Natural killer cell treated with Interleukin-12 subunit alpha and Interleukin-12 subunit beta and Interleukin-15 and Interleukin-18, amount 100 ng/mL, for 72 hours (primary cell): ENCODE data around the gene KLF16. TPM values are rescaled to one million over a fixed set of nuclear protein-coding genes. Genes with fewer than 3 reads are reported as not detected.
"Not testable (repeated sequence)": the region's sequence is repeated elsewhere in the genome, so short reads cannot be mapped to it uniquely, and the experiment has no call there.

Experiments used
- ATAC-seq, 2 donors: fragments of 150-1000 bp; cut with Tn5 transposase in 1 of 2; sonication (Bioruptor Pico), chemical (Tn5 transposase) in 1 of 2; 2 replicates each; pipeline ENCODE4 v1.10.0; 2021
- DNase-seq: peaks from one replicate; pipeline ENCODE4 v3.0.0; 2022; ENCODE audit warnings: low spot score
- H3K27ac Mint-ChIP-seq, 2 donors: 1 replicate in 1 of 2; 2 replicates in 1 of 2; pipeline ENCODE4 v1.8.0; 2022; ENCODE audit warnings: mixed read lengths in 2 of 2, mild to moderate bottlenecking in 1 of 2, moderate library complexity in 1 of 2
- H3K27me3 Mint-ChIP-seq, 2 donors: 1 replicate in 1 of 2; 2 replicates in 1 of 2; pipeline ENCODE4 v1.8.0; 2022; ENCODE audit warnings: mixed read lengths in 2 of 2
- H3K36me3 Mint-ChIP-seq: one replicate; pipeline ENCODE4 v1.8.0; 2022; ENCODE audit warnings: mixed read lengths
- H3K4me1 Mint-ChIP-seq, 2 donors: 1 replicate in 1 of 2; 2 replicates in 1 of 2; pipeline ENCODE4 v1.8.0; 2022; ENCODE audit warnings: low read depth in 2 of 2, mixed read lengths in 2 of 2, mild to moderate bottlenecking in 1 of 2
- H3K4me3 Mint-ChIP-seq: one replicate; pipeline ENCODE4 v1.8.0; 2022; ENCODE audit warnings: mixed read lengths
- H3K9me3 Mint-ChIP-seq: 2 replicates; pipeline ENCODE4 v1.8.0; 2022; ENCODE audit warnings: mixed read lengths
- total RNA-seq, 2 donors: library from RNA; stranded (reverse); gene quantifications; one replicate each; pipeline ENCODE4 v1.2.3, GENCODE V29; 2022

KLF16 gene
- total RNA-seq, 2 donors from 2014 or later = 18.0 to 49.8 TPM

DNA sequence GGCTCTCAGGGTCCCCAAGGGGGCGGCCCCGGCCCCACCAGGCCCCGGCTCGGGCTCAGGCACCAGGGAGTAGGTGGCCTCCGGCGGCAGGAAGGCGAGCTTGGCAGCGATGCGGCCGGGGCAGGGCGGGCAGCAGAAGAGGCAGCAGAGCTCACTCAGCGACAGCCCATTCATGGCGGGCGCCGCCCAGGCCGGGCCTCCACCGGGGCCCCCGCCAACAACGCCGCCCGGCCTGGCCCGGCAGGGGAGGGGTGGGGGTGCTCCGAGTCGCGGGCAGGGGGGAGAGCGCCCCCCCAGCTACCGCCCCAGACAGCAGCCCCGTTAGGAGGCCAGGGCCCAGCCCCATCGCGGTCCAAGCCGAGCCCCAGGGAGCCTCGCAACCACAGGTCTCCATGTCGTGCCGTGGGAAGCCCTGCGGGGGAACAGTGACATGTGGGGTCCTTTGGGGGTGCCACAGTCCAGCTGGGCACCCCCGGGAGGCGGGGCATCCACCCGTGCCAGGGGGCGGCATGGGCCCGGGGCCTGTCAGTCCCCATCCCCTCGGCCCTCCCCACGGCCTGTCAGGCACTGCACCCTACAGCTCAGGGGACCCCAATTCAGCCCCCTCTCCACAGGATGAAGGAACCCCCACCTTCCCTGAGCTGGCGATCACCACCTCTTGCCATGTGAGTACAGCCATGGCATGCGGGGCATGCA, 18.2 kb upstream of the KLF16 start:
- not testable (repeated sequence) for ATAC-seq, DNase-seq, H3K27me3 Mint-ChIP-seq, H3K9me3 Mint-ChIP-seq
- peaks cover 12% of the 10 kb centered on the region for H3K36me3 Mint-ChIP-seq
- H3K4me3 Mint-ChIP-seq = peak overlapping the region; percentile 98
- peak overlapping the region; percentile 94 to 100 for H3K27ac Mint-ChIP-seq
- peaks cover 28 to 40% of the 10 kb centered on the region in 2 donors for H3K4me1 Mint-ChIP-seq

DNA sequence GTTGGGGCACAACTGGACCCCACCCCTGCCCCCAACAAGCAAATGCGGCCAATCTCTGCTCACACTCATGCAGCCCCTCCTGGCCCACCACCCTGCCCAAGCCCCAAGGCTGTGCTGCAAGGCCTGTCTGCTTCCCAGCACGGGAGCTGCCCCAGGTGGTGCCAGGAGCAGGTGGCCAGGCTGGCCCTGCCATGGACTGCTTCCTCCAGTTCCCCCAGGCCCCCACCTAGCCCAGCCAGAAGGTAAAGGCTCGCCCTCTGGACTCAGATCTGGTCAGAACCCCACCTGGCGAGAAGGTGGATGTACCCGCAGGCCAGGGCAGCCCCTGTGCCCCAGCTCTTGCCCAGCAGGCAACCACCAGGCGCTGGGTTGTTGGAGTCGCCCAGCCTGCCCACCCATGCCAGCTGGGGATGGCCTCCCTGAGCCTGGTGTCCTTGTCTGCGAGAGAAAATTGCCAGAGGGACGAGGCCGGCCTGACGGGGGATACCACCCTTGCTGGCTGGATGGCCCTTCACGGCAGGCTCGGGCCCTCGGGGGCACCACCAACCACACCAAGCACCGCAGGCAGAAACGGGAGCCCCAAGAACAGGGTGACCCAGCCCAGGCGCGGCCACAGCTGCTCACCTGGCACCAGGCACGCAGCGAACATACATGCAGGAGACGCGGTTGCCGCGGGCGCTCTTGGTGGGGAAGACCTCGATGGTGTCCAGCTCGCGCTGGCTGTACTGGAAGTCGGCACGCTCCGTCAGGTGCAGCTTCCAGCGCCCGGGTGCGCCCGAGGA, 17.4 kb upstream of the KLF16 start:
- ATAC-seq = no peak
- no peaks in the 10 kb centered on the region for H3K9me3 Mint-ChIP-seq

DNA sequence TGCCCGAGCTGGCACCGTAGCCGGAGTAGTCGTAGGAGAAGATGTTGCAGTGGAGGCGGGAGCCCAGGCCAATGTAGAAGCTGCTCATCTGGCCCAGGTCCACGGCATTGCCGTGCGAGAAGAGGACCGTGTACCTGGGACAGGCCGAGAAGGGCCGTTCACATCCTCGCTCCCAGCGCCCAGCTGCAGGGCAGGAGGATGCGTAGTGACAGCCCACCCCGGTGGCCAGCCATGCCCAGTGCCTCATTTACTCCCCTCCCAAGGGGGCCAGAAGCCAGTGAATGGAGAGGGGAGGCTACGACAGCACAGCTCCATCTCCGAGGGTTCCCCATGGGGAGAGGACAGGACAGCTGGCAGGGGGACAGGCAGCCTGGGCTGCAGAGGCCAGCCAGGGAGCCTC, 16.6 kb upstream of the KLF16 start:
- not testable (repeated sequence) for DNase-seq
- H3K36me3 Mint-ChIP-seq = peaks cover 12% of the 10 kb centered on the region

More for the DNA sequence above, 17.4 kb upstream of the KLF16 start:
- H3K27ac Mint-ChIP-seq = peak overlapping the region in 1 of 2 donors; percentile 37
- H3K4me3 Mint-ChIP-seq = peak overlapping the region; percentile 60
- H3K36me3 Mint-ChIP-seq = peaks cover 12% of the 10 kb centered on the region
- H3K27me3 Mint-ChIP-seq = no peaks in the 10 kb centered on the region
- no peak for DNase-seq
- peaks cover 35 to 42% of the 10 kb centered on the region in 2 donors for H3K4me1 Mint-ChIP-seq

DNA sequence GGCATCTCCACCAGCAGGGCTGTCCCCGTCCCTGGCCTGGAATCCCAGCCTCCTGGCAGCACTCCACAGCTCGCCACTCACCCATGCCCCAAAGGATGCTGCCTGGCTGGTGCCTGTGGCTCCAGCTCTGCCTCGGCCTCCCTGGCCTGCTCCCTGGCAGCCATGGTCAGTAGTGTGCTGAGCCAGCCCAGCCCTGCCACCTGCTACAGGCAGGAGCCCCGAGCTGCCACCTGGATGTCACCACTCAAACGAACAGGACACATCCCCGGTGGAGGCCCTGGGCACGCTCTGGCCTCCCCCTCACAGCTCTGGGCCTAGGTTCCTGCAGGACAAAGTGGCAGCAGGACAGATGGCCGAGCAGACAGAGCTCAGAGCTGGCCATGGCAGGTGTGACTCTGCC, 15.2 kb upstream of the KLF16 start:
- H3K36me3 Mint-ChIP-seq, ATAC-seq: not testable (repeated sequence)
- H3K4me1 Mint-ChIP-seq = peaks cover 44 to 48% of the 10 kb centered on the region in 2 donors

More for the DNA sequence above, 16.6 kb upstream of the KLF16 start:
- Mint-ChIP-seq H3K4me1 (peaks cover 42 to 48% of the 10 kb centered on the region in 2 donors), H3K27ac (peak overlapping the region in 1 of 2 donors; percentile 37)
- ATAC-seq, H3K9me3 Mint-ChIP-seq, H3K4me3 Mint-ChIP-seq, H3K27me3 Mint-ChIP-seq: not testable (repeated sequence)

DNA sequence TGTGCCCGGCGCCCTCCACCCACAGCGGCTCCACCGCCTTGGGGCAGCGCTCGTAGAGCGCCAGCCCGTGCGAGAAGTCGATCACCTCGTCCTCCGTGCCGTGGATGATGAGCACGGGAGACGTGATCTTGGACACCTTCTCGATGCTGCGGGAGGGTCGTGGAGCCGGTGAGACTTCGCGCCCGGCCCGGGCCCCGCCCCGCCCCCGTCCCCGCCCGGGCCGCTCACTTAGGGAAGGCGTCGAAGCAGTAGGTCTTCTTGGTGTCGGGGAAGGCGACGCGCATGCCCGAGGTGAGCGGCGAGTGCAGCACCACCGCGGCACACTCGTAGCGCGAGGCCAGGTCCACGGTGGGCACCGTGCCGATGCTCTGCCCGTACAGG, 13.9 kb upstream of the KLF16 start:
- not testable (repeated sequence) for H3K27ac Mint-ChIP-seq, H3K9me3 Mint-ChIP-seq, H3K36me3 Mint-ChIP-seq, H3K27me3 Mint-ChIP-seq, DNase-seq, H3K4me3 Mint-ChIP-seq, ATAC-seq
- H3K4me1 Mint-ChIP-seq = peaks cover 31 to 37% of the 10 kb centered on the region in 2 donors

More for the DNA sequence above, 15.2 kb upstream of the KLF16 start:
- not testable (repeated sequence) for H3K9me3 Mint-ChIP-seq, H3K27ac Mint-ChIP-seq, H3K4me3 Mint-ChIP-seq, H3K27me3 Mint-ChIP-seq, DNase-seq

DNA sequence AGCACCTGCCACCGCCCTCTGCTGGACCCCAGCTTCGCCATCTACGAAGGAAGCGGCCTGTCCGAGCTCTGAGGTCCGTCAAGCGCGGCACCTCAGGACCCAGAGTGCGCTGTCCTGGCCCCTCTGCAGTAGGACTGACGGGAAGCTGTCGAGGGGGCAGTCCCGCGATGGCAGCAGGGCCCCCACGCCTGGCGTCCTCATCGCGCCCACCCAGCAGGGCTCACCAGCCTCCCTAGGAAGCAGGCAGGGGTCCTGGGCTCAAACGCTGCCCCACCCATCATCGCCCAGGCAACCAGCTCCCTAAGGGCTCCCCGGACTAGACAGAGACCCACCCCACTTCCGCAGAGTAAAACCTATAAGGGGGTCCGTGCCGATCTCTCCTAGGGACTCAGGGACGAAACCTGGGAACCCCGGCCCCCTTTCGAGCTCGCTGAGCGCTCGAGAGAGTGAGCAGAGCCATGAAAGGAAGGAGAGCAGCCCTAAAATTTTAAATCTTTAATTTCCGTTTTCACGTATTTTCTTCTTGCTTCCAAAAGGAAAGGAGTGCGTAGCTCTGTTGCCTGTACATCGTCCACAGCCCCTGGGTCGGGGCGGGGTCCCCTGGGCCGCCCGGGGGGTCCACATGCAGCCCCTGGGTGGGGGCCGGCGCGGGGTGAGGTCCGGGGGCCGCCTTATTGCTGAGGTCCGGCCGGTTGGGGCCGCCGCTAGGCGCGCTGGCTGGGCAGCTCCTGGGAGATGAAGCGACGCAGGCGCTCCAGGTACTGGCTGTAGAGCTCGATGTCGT, 13.3 kb upstream of the KLF16 start:
- DNase-seq, H3K27me3 Mint-ChIP-seq, H3K36me3 Mint-ChIP-seq, H3K9me3 Mint-ChIP-seq: not testable (repeated sequence)
- peak overlapping the region; percentile 74 to 94 for H3K27ac Mint-ChIP-seq
- peak overlapping the region; percentile 95 for H3K4me3 Mint-ChIP-seq
- H3K4me1 Mint-ChIP-seq = peaks cover 27 to 33% of the 10 kb centered on the region in 2 donors
- peak; percentile 11 to 12 for ATAC-seq

DNA sequence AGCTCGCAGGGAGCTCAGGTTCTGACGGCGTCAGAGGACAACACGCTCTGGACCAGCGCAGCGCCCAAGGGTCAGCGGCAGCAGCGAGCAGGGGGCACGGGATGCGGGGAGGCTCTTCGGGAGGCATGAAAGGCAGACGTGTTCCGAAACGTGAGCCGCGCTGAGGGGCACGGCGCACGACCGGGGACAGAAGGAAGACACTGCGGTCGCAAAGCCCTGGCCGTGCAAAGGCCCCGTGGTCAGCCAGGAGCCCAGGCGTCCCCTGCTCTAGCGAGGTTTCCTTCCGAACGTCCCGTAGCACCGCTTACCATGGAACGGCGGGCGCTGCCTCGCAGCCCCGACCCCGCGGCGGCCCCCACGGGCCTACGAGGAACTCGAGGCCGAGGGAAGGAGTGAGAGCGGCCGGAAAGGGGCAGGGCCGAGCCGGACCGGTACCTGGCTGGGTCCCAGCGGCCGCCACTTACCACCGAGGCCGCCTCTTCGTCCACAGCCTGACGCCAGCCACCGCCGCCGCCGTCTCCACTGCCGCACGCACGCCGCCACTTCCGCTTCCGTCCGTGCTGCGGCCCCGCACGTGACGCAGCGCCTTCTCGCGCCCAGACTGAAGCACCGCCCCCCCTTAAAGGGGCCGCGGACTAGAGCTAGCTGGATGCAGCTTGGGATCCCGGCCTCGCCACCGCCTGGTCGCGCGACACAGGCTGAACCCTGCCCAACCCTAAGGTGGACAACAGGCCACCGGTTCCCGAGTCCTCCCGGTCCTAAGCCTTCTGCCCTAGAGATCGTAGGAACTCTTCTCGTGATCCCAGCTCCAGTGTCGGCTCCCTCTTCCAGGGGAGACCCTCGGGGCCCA, 12.5 kb upstream of the KLF16 start:
- Mint-ChIP-seq H3K36me3 (no peaks in the 10 kb centered on the region), H3K27ac (peak overlapping the region; percentile 74 to 94), H3K4me3 (peak overlapping the region; percentile 95), H3K4me1 (peaks cover 27 to 31% of the 10 kb centered on the region in 2 donors), H3K9me3 (no peaks in the 10 kb centered on the region), H3K27me3 (no peaks in the 10 kb centered on the region)
- ATAC-seq = peak; percentile 96
- peak; percentile 94 for DNase-seq

DNA sequence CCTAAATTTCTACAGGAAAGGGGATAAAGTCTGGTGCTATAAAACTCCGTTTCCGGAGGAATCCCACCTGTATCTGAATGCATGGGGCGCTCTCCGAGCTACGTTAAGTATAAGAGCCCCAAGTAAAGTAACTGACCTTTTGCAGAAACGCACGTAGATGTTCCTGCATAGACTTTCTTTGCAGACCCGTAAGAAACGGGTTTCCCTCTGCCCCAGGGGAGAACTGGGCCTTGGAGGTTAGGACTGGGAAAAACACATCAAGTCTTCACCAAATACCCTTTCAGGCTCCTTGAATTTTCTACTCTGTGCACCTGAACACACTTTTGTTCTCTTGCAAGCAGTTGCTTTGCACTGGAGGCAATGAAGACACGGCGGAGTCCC, 11.9 kb upstream of the KLF16 start:
- not testable (repeated sequence) for DNase-seq, H3K27me3 Mint-ChIP-seq, H3K9me3 Mint-ChIP-seq, H3K36me3 Mint-ChIP-seq, ATAC-seq
- Mint-ChIP-seq H3K4me3 (peak overlapping the region; percentile 95), H3K27ac (peak overlapping the region; percentile 74 to 94), H3K4me1 (peaks cover 27 to 32% of the 10 kb centered on the region in 2 donors)

DNA sequence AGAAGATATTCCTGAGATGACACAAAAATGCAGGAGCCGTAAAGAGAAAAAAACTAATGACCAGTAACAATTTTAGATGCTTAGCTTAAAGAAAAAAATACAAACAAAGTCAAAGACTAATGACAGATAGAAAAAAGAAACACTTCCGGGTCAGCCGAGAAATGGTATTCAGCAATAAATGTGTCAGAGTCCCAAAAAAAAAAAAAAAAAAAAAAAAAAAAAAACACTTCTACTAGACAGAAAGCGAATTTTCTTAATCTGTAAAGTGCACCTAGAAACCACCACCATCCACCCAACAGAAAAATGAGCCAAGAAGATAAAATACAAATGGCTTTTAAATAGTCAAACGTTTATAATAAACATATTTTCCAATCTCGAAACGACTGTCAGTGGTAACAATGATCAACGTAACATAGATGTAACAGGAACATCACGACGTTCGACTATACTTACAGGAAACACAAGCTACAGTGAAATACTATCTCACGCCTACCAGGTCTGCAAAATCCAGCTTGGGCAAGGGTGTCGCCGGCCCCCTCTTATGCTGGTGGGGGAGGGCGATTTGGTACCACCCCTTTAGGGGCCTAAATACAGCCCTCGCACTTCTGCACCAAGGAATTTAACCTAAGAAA, 11.3 kb upstream of the KLF16 start:
- H3K27me3 Mint-ChIP-seq = no peaks in the 10 kb centered on the region
- peak overlapping the region; percentile 74 to 94 for H3K27ac Mint-ChIP-seq
- H3K4me3 Mint-ChIP-seq = peak overlapping the region; percentile 95
- ATAC-seq = peak in 1 of 2 donors; percentile 22
- no peaks in the 10 kb centered on the region for H3K36me3 Mint-ChIP-seq
- no peaks in the 10 kb centered on the region for H3K9me3 Mint-ChIP-seq
- DNase-seq = no peak
- H3K4me1 Mint-ChIP-seq = peaks cover 27 to 29% of the 10 kb centered on the region in 2 donors

DNA sequence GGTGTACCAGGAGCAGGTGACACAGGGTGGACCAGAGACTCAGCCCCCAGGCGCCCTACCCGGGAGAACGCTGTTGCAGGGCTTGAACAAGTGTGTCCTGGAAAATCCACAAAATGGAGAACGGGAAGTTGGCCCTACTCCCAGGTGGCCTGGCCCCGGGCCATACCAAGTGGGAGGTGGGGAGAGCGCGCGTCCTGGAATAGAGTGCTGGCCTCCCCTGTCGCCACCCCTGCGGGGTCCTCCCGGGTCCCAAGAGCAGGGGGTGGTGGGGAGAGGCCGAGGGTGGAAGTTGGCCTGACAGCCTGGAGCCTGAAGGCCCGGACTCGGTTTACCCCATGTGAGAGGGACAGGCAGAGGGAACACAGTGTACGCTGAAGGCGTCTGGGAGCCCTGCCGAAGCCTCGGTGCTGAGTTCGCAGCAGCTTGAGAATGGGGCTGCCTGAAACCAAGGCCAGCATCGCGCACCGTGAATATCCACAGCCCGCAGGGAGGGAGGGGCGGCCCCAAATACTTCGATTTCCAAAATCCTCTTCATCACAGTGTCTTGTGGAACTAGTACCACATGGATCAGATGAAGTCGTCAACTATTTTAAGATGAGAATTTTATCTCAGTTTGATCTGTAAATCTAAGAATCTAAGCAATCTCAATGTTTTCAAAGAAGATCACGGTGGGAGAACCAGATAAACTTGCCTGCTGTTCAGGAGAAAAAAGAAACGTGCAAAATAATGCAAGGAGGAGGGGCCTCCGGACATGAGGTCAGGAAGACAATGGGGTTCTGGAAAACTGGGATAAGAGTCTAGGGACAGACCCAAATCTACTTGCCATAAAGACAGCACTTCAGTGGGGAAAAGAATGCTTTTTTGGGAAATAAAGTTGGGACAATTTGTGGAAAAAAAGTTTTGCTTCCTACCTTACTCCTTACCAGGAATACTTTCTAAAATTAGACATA, 10.4 kb upstream of the KLF16 start:
- H3K4me1 Mint-ChIP-seq = peaks cover 29 to 31% of the 10 kb centered on the region in 2 donors
- H3K4me3 Mint-ChIP-seq = peak overlapping the region; percentile 95
- H3K27me3 Mint-ChIP-seq = no peaks in the 10 kb centered on the region
- ATAC-seq (no peak), DNase-seq (no peak)
- H3K27ac Mint-ChIP-seq = peak overlapping the region; percentile 74 to 94
- no peaks in the 10 kb centered on the region for H3K9me3 Mint-ChIP-seq
- H3K36me3 Mint-ChIP-seq = no peaks in the 10 kb centered on the region

DNA sequence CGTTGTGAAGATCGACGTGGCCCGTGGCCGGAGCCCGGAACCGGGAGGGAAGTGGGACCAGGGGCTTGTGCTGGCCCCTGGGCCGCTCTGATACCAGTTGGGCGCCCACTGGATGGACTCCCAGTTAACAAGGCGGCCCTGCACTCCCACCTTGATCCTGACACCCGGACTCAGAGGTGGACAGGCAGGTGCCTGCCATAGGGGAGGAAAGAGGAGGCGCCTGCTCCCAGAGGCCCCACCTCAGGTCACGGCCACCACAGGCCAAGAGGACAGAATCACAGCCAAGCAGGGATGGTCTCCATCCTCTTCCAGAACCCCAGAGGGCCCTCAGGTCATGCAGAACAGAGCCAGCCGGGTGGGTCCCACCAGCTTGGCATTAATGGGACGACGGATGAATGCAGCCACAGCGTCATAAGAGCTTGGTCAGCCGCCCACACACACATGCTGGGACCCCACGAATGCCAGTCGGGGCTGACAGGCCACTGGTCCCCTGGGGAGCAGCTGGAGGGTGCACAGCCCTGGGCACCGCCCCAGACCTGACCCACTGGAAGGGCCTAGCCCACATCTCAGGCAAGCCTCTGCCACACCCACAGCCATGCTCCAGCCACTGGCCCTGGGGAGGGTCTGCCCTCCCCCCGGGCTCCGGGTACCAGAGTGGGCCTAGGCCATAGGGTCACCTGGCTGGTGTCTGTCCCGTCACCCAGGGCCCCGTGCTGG, 9.6 kb upstream of the KLF16 start:
- no peak for DNase-seq
- Mint-ChIP-seq H3K27me3 (no peaks in the 10 kb centered on the region), H3K4me1 (peaks cover 30 to 31% of the 10 kb centered on the region in 2 donors), H3K9me3 (no peaks in the 10 kb centered on the region), H3K4me3 (peak overlapping the region; percentile 4), H3K36me3 (no peaks in the 10 kb centered on the region), H3K27ac (peak overlapping the region; percentile 28 to 37)
- no peak for ATAC-seq
